H4 (cell line): ENCODE data around the gene UBASH3B. TPM values are rescaled to one million over a fixed set of nuclear protein-coding genes. Genes with fewer than 3 reads are reported as not detected.
"Not testable (repeated sequence)": the region's sequence is repeated elsewhere in the genome, so short reads cannot be mapped to it uniquely, and the experiment has no call there.

Experiments
- DNase-seq: peaks from one replicate; pipeline ENCODE4 v3.0.0-alpha.2; 2015; ENCODE audit warnings: low spot score
- total RNA-seq: library from RNA; depleted of rRNA; stranded (reverse); fragments of >200 nt; shearing (Covaris generic); gene quantifications from 2 replicates; pipeline ENCODE4 v1.2.3, GENCODE V29; 2014

Gene UBASH3B
- total RNA-seq, 1 experiment from 2014 or later: 4.4 TPM

DNA sequence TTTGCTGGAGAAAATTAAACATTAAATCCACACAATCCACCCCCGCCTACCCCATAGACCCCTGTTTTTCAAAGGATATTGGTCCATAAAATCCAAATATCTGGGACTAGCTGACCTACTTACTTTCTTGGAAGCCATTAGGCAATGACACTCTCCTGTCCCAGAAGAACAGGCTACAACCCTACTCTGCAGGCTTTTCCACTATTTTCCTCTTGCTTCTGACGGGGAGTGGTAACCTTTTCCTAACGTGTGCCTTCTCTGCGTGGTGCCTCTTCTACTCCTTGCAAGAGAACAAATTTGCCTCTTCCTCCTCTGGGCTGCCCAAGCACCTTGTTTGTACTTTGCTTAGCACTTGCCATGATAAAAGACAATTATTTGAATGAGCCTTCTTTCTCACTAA is 51.6 kb downstream of the UBASH3B start:
- DNase-seq: no peak

DNA sequence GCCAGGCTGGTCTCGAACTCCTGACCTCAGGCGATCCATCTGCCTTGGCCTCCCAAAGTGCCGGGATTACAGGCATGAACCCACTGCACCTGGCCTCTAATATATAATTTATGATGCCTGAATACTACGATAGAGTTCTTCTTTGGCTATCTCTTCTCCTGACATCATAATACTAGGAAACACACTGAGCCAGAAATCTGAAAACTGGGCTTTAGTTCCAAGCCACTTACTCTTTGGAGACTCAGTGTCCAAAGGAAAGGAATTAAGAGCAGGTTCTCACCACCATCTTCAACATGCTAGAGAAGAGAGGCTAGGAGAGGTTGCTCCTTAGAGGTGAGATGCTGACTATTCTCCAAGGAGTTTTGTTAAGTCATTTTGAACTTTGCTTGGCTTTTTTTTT is 52.4 kb downstream of the UBASH3B start:
- no peak for DNase-seq

DNA sequence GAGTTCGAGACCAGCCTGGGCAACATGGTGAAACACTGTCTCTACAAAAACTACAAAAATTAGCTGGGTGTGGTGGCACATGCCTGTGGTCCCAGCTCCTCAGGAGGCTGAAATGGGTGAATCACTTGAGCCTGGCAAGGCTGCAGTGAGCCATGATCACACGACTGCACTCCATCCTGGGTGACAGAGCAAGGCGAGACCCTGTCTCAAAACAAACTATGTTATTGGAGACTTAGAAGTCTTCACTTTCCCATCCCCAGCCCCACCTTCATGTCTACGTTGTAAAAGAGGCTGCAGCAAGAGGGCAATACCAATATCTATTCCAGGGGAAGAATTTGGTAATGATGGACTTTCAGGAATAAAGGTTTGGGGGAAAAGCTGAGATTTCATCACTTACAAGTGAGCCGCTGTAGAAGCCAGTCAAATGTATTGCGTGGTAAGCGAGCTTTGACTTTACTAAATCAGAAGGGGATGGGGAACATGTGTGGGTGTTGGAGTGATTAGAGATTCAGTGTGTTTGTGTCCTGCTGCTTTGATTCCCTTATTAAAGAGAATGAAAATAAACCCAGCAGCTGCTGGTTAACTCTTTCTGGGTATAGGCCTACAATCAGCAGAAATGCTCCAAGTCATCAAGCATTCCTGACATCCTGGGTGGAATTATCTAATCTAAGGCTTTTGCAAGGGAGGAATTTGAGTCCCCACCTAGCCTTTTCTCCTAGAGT is 53.7 kb downstream of the UBASH3B start:
- peak; percentile 54 for DNase-seq

DNA sequence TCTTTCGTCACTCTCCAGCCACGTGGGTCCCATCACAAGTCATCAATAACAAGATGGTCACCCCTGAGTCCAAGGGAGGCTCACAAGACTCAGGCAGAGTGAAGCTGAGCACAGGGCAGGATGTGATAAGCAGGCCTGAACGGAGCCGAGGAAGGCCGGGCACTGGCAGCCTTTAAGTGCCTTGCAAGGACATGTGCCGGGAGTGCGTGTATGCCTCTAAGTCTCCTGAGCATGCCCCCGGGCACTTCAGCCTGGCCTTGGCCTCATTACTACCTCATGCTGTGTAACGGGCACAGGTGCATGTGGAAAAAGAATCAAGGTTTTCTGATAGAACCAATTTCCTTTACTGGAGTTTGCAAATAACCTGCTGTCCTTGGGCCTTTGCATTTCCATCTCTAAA is 55.8 kb downstream of the UBASH3B start:
- no peak for DNase-seq

DNA sequence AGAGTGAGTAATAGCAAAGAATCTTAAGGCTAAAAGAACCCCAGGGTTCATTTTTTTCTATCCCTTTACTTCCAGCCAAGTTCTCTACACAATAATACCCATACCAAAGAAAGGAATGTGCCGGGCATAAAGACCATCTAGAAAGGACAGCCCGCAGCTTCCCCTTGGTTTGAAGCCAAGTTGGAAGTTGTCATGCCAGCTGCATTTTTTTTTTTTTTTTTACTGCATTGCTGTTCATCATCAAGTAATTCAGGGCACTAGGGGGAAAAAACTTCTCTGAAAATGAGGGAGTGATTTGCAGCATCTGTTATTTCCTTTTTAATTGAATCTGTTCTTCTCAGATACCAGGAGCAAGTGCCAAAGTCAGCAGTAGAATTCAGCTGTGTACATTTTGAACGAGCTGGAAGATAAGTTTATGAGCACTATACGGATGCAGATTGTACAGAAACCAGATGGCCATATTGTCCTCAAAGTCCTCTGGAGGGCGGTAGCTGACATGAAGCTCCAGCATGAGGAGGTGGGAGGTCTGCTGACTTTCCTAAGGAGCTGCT is 56.4 kb downstream of the UBASH3B start:
- DNase-seq: no peak

DNA sequence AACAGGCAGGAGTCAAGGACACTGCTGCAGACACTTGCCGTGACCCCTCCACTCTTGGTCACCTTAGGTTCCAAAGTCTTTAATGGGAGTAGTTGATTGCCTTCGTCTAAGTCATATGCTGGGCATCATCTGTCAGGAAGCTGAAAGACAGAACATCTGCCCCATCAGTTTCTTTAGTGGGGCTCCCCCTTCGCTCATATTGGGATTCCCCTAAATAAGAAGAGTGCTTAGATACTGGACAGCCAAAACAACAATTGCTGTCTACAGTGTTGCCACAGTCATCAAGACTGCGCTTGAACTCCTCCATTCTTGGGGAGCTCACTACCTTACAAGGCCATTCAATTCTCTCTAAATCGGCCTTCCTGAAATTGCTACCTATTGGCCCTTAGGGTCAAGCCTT is 58.5 kb downstream of the UBASH3B start:
- no peak for DNase-seq

DNA sequence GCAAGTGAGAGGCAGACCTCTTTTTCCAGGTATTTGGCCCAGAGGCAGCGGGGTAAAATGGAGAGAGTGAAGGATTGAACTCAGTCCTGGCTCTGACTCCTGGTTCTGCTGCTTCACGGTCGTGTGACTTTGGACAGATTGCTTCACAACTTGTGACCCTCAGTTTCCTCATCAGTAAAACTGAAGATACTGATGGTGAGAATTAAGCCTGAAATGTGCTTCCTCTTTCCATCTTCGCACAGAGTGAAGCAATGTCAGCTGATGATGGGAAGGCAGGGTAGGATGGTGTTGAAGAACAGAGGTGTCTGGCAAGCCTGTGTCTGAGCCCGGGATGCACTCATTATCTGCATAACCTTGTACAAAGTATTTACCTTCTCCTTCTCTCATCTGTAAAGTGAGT is 59.0 kb downstream of the UBASH3B start:
- DNase-seq: no peak

DNA sequence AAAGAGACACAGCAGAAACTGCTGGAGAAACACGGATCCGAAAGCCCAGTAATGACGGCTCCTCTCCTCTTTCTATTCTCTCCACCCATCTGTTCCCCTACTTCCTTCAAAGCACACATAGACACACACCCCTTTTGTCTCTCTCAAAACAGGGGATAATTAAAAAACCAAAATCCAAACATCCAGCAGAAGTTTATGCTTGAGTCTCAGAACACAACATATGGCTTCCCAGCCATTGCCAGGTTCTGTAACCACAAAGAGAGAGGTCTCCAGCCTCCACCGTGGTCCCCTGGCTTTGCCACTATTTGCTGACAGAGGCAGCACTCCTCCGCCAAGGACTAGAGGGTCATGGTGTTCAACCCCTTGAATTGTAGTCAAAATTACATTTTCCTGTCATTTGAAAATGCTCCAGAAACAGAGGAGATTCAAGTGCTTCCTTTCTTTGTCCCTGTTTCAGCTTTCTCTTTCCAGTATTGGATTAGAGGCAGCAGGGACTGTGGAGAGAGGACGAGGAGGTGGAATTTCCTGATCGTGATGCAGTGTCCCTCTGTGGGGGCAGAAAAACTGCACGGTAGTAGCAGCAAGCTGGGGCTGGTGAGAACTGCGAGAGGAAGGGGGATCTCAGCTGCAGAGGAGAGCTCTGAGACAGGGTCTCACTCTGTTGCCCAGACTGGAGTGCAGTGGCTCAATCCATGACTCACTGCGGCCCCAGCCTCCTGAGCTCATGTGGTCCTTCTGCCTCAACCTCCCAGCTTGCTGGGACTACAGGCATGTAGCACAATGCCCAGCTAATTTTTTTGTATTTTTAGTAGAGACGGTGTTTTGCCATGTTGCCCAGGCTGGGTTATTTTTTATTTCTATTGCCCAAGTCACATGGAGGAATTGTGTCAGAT is 60.3 kb downstream of the UBASH3B start:
- DNase-seq: no peak

DNA sequence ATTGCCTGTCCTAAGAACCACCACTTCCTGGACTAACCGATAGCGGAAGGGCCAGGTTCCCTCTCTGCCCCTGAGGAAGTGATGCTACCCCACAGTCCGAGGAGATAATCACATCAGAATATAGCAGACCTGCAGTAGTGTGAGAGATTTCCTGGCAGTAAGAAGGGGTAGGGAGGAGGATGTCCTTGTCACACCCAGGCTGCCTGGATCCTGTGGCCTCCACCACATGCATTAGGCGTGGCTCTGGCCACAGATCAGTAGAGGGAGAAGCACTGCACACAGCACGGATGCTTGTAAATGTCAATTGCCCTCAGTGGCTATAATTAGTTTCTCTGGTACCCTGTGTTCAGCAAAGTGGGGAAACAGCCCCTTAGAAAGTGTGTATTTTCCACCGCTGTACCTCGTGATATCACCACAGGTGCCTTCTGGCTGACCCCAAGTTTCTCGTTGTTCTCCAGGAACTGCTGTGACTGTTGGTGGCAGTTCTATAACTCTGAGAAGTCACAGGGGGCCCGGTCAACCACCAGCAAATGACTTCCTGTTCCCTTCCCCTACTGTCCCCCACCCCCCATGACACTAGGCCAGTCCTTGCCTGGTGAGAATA is 61.8 kb downstream of the UBASH3B start:
- DNase-seq: no peak

DNA sequence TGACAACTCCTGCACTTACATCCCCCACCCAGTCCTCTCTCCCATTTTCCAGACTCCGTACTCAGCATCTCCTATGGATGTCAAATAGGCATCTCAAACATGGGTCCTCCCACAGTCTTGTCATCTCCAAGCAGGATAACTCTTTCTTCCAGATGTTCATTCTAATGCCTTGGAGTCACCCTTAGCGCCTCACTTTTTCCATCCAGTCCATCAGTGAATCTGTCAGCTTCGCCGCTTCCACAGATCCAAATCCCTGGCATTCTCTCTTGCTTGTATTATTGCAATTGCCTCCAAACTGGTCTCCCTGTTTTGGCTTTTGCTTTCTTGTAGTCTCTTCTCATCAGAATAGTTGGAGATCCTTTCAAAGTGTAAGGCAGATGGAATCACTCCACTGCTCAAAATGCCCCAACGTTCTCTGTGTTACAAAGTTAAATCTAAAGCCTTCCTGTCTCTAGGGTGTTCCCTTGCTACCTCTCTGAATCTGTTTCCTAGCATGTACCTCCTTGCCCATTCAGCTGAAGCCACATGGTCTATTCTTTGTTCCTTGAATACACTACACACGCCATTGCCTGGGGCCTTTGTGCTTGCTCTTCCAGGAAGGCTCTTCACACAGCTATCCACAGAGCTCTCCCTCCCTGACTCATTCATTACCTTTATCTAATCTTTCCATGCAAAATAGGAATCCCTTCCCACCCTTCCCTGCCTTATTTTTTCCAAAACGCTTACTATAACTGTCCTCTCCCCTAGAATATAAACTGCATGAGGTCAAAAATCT is 64.8 kb downstream of the UBASH3B start:
- no peak for DNase-seq

DNA sequence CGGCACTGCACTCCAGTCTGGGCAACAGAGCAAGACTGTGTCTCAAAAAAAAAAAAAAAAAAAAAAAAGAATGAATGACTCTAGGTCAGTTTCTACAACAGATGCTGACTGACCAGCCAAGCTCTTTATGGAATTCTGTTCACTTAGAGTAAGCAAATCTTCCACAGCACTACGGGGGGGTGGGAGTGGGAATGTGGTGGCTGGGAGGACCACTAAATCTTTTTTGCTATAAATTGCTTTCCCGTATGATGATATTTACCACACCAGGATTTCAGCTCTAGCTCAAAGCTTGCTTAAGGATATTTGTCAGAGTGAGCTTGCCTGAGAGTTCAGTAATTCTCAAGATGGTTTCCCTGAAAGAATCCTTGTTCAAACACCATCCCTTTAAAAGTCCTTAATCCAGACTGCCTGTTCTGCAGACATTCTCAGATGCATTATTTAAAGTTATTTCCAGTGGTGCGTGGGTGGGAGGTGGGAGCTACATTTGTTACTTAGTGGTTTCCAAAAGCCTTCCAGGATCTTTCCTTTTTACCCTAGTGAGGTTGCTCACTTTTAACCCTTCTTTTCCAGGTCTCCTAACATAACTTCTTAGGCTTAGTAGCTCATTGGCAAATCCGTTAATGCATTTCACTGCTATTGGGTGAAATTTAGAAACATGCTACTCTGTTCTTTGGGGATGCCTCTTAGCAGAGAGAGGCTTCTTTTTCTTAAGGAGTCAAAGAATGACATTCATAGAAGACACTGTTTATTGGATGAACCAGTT is 65.9 kb downstream of the UBASH3B start:
- no peak for DNase-seq

DNA sequence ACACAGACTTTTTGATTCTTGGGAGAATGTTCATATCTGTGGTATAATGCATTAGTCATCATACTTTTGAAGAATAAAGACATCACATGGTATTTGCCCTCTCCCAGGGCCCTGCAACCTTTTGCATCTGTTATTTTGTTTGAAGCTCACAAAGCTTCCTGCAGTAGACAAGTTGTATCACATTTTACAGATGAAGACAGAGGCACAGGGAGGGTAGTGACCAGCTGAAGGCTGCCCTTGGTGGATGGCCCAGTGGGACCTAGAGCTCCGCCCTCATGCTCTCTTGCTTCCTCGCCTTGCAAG is 66.4 kb downstream of the UBASH3B start:
- no peak for DNase-seq

DNA sequence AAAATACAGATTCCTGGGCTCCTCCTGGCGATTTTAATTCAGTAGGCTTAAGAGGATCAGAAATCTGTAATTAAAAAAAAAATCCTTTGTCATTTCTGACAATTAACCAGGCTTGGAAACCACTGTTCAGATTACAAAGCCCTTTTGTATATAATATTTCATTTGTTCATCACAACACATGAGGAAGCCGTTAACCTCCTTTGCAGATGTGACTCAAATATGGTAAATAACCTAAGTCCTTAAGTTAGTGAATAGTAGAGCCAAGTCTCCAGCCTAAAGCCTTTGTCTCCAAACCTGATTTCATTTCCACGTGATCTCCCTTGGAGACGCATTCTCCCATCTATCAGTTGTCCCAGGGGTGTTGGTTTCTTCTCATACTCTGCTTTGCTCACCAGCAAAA is 67.6 kb downstream of the UBASH3B start:
- no peak for DNase-seq

DNA sequence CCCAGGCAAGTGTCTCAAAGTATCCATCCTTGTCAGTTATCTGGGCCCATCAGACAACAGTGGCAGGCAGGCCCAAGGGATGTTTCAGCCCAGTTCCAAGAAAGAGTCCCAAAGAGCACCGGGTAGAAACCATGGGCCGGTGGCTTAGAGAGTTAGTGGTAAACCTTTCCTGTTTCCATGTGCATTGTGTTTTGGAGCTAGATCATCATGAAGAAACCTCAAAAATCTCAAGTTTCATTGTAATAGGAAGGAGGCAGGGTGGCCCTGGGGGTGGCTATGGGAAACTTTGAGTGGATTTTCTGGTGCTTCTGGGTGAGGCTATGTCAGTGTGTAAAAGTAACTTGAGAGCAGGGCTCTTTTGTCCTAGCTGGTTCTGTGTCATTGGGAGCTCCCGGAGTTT is 68.1 kb downstream of the UBASH3B start:
- peak; percentile 21 for DNase-seq

DNA sequence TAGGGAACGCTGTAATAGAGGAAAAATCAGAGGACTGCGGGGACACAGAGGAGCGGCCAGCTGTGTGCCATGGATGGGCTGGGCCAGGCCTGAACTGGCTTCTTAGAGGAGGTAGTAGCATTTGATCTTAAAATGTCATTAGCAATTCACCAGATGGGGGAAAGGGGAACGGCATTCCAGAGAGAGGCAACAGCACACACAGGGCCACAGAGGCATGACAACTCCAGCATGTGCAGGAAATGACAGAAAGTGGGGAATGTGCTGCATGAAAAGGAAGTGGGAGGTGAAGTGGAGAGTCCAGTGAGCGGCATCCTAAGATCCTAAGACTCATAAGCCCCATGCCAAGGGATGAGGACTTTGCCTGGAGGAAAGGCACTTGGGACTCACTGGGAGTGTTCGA is 69.0 kb downstream of the UBASH3B start:
- no peak for DNase-seq

DNA sequence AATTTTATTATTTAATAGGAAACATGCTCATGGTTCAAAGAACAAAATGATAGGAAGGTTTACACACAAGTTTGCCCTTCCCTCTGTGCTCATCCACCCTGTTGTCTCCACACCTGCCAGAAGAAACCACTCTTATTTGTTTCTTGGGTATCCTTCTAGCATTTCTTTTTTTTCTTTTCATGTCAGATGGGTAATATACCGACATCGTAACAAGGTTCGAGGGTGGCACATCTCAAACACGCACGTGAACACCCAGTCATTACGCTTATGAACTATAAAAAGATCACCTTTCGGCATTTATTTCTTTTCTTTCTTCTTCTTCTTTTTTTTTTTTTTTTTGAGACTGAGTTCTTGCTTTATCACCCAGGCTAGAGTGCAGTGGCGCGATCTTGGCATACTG is 70.5 kb downstream of the UBASH3B start:
- DNase-seq: no peak

DNA sequence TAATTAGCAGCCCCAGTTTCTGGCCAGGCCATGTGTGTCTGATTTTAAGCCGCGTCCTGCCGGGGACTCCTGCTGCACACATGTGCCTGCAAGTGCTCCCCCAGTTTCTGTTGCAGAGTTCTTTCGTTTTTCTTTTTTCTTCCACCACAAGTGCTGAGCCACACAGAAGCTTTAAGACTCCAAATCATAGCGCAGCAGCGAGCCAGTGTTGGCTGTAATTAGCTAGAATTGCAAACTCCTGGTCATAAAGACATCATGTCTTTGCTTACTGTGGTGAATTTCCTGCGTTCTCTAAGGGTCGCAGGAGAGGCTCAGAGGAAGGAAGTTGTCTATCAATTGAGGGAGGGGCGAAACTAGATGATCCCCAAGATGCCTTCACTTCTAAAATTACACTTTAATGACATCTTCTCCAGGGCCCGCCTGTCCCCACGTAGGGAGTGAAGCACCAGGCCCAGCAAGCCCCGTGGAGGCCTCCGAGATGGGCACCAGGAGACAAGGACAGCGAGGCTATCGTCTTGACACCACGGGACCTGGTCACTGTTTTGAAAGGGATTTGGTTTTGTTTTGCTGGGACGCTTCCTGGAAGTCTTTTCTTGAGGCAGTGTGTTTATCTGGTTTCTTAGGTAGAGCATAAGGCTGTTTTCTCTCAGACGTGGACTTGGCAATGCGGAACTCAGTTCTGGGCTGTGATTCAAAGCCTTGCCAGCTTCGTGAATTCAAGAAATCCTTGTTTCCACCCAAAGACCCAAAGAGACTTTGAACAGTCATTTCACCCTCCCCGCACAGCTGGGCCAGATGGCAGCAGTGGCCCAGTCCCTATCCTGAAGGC is 71.8 kb downstream of the UBASH3B start:
- DNase-seq: no peak

DNA sequence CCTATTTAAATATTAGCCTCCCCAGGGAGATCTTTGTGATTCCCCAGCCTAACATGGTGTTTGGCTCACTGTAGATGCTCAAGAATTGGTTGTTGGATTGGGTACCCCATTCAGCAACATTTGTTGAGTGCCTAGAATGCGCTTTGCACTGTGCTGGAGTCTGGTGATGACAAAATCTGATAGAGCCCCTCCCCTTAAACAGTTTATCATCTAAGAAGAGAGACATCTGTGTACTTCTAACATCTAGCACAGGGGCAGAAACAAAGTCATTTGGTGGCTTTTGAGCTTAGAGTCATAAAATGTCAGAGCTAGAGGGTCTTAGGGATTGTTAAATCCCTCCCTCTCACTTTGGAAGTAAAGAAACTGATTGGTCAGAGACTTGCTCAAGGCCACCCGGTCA is 73.0 kb downstream of the UBASH3B start:
- DNase-seq: no peak

DNA sequence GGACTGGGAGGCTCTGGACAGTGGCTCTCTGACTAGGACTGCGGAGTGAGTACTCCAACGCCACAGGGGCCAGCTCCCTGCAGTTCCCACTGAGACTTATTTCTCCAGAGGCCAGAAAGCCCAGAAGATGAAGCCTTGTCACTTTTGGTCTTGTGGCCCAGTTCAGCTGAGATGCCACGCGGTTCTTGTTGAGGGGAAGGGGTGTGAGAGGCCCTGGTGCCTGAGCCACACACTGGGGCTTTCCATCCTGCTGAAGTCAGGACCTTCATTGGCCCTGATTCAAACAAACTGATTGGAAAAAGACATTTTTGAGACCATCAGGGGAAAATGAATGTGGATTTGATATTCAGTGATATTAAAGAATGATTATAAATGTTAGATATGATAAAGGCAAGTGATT is 73.6 kb downstream of the UBASH3B start:
- no peak for DNase-seq

DNA sequence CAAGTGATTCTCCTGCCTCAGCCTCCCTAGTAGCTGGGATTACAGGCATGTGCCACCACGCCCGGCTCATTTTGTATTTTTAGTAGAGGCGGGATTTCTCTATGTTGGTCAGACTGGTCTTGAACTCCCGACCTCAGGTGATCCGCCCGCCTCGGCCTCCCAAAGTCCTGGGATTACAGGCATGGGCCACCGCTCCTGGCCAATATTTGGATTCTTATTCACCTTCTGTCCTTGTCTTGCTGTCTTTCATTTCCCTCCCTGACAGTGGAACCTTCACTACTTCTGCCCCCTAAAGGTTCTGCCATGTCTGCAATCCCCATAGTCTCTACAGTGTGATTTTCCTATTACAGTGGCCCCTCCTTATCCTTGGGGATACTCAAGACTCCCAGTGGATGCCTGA is 75.2 kb downstream of the UBASH3B start:
- DNase-seq: not testable (repeated sequence)
